GM19193 (cell line): ENCODE data around the gene OVAAL.

Experiments
- POLR2A ChIP-seq: IDR thresholded peaks from 4 replicates; pipeline ENCODE4 v1.6.1; 2011; ENCODE audit not compliant: insufficient read depth, insufficient read length; ENCODE audit errors: extremely low read depth

OVAAL gene

DNA sequence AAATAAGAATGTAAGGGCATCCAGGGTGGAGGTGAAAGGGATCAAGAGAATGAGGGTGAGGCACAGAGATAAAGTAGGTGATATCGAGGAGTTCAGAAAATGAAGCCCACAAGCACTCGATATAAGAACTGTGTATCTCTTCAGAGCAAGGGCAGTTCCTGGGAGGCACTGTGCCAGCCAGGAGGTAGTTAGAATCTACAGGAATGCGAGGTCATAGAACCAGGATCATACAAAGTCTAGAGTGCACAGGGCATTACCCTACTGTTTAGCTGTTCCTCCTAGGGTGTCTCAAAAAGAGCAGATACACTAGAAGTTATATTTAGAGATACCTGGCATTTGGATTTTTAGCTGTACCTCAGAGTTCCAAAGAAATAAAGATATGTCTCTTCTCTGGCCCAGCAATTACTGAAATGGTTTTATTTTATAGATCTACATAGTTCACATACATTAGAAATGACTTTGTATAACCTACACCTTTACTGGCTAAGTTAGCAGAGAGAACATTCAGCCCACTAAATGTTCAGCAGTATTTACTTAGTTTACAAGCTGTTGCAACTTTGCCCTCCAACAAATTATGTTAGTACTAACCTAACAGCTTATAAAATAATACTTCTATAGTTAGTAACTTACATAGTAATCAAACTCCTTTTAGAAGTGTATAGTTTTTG is 1.6 kb downstream of the OVAAL start:
- no peak for TF ChIP-seq POLR2A

GRCh38 chr1:180560868-180561600 is 2.3 kb downstream of the OVAAL start:
- TF ChIP-seq POLR2A: no peak

DNA sequence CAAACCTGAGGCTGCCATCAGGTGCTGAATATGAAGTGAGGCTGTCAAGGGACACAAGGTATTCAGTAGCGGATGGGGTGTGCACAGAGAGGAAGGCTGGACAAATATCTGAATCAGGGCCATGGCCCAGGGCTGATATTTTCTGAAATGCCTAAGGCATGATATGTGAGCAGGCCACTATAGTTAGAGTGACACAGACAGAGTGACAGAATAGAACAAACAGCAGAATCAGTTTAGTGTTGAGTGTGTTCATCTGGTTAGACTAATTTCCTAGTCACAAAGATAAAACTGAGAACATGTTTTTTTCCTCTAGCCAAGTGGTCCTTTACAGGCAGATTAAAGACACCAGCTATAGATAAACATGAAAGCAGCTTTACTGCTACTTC is 3.9 kb downstream of the OVAAL start:
- no peak for TF ChIP-seq POLR2A

DNA sequence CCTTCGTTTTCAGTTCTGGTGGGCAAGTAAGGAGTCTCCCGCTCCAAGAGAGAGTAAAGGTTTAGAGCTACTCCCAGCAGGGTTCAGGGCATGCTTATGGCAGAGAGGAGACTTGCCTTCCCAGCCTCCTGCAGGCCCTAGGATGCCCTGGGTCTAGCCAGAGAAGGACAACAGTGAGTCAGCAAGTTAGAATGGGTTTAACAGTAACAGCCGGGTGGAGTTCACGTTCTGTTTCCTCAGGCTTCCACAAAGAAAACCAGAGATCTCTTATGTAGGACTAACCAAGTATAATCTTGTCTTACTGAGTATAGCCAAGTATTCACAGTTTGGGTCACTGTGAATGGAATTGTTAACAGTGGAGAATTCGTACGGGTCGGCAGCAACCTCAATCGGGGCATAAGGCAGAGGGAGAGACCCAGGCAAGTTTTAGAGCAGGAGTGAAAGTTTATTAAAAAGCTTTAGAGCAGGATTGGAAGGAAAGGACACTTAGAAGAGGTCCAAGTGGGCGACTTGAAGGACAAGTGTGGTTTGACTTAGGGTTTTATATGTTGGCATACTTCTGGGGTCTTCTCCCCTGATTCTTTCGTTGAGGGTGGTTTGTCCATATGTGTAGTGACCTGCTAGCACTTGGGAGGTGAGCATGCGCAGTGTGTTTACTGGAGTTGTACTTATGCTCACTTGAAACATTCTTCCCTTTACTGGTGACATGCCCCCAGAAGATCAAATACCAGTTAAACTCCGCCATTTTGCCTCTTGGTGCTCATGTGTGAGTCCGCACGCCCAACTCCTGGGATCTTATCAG is 4.5 kb downstream of the OVAAL start:
- no peak for TF ChIP-seq POLR2A

DNA sequence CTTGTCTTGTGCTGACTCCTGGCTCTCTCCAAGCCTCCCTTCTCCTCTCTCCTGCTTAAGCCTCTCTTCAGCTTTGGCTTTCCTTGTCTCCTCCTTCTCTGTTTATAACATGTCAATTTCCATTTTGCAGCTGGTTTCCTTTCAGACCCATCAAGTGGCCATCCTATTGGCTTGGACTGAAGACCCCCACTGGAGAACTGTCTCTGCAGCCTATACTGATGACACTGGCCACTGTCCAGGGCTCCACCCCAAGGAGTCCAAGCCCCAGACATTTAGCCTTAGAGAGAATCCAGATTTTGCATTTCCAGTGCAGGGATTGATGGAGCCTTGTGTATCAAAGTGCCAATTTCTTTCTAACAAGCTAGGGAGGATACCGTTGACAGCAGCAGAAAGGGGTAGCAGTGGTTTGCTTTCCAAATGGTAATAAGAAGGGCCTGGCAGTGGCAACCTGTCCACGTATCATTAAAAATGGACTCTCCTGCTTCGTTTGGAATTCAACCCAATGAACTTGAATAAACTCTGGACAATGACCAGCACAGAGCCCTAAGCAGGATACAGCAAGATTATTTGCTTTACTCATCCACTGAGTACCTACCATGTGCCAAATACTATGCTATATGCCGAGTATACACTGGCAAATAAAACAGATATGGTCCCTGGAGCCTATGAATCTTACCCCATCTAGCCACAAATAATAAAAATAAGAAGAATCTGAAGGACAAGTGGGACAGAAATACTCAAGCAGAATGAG is 6.5 kb downstream of the OVAAL start:
- TF ChIP-seq POLR2A: no peak

DNA sequence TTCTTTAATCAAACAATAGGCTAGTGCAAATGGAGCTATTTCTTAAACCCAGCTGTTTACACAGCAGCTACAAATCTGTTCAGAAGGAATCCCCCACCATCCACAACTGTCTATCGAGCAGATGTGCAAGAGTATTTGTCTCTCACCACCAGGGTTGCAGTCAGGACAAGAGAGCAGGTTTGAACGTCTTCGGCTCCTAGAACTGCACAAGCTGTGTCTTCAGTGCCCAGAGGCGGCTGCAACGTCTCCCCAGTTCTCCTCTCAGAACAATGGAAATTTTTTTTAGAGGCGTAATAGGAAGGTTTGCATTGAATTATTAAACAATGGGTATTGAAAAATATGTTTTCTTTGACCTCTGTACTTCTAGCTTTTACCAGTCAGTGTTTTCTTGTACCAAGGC is 7.3 kb downstream of the OVAAL start:
- TF ChIP-seq POLR2A: no peak

DNA sequence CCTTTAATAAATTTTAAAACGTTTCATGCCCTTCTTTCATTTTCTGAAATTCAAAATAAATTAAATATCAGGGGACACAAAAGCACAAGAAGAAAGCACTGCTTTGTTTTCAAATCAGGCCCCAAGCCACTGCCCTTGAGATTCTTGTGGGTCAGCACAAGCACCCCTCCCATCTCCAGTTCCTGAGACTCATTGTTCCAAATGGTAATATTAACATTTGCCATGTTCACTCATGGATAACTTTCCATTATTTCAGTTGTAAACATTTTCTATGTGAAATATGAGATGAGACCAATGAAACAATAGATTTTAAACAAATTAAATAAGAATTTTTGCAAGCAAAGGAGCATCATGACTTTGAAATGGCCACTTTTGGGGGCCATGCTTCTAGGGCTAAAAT is 7.7 kb downstream of the OVAAL start:
- TF ChIP-seq POLR2A: no peak

- TF ChIP-seq POLR2A: no peak
These were observed 8.9 kb downstream of the OVAAL start for GRCh38 chr1:180567654-180568053.

DNA sequence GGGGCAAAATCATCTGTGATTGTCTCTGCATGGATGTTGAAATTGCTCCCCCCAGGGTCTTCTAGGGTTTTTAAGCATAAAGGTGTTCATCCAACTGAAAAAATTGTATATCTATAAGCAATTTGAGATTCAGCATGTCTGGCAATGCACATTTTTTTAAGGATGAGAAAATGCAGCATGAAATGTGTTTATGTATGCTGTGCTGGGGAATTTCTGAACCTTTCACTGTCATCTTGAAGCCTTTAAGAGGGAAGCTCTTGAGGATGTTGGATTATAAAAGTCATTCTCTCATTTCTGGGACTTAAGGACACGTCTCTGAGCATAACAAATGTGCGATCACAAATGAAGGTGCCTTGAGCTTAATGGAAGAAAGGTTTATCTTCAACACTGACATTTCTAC is 9.4 kb downstream of the OVAAL start:
- no peak for TF ChIP-seq POLR2A

DNA sequence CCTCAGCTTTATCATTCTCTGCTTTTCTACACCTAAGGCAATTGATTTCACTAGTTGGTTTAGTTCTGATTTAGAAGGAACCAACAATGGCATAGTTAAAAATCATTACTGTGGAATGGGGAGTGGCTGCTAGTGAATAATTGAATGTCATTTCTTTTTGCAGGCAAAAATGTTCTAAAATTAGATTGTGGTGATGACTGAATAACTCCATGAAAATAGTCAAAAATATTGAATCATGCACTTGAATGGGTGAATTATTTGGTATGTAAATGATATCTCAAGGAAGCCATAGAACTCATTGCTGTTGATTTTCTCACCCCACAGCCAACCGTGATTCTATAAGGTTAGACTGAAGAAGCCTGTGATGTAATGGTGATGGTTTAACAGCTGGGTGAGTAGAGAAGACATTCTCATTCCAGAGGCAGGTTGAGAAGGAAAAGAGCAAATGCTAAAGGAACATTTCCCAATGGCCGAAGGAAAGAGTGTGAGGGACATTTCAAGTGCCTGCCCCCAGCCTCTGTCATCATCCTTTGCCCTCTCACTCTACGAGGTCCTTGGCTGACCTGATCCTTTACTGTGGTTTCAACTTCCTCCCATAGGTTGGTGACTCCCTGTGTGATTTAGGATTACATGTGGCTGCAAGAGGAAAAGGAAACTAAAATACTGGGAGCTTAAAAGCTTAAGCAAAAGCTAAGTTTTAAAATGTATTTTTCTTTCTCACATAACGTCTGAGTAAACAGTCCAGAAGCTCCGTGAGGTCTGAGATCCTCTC is 12.5 kb downstream of the OVAAL start:
- TF ChIP-seq POLR2A: no peak

DNA sequence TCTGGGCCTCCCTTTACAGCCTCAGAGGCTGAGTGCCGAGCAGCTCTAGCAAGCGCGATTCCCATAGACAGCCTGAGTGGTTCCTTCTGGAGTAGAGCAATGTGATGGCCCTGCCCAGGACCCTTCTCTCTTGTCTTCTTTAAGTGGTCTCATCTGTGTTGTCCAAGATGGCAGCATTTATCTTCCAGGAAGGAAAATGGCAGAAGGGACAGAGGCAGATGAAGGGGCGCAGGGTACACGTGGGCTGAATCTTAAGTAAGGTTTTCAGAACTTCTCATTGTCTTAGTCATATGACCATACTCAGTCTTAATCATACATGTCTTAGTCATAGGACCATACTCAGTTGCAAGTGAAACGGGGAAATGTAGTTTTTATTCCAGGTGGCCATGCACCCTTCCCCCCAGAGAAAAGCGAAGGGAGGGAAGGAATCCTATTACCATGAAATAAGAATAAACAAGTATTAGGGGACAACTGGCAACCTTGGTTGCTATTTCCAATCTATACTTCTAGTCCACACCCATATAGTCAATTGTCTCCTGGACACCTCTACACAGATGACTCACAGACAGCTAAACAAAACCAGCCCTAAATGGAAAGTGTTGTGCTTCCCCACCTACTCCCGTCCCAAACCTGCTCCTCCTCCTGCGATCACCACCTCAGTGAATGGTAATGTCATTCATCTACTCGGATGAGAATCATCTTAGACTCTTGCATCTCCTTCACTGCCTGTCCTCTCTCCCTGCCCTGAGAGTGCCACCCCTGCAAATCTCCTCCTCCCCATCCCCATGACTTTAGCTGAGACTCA is 13.3 kb downstream of the OVAAL start:
- no peak for TF ChIP-seq POLR2A

DNA sequence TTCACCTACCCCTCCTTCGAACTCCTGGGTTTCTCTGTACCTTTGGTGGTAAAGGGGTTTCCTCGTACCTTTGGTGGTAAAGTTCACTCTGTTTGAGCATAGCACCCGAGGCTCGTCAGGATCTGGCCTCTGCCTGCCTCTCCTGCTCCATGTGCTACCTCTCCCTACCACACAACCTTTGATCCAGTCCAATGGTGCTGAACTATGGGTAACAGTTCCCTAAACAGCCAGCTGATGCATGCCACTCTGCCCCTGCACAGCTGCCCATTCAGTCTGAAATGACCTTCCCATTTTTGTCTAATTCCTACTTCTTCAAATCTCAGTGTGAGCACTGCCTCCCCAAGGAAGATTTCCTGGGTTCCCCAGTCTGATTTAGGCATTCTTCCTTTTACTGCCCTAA is 14.0 kb downstream of the OVAAL start:
- no peak for TF ChIP-seq POLR2A

DNA sequence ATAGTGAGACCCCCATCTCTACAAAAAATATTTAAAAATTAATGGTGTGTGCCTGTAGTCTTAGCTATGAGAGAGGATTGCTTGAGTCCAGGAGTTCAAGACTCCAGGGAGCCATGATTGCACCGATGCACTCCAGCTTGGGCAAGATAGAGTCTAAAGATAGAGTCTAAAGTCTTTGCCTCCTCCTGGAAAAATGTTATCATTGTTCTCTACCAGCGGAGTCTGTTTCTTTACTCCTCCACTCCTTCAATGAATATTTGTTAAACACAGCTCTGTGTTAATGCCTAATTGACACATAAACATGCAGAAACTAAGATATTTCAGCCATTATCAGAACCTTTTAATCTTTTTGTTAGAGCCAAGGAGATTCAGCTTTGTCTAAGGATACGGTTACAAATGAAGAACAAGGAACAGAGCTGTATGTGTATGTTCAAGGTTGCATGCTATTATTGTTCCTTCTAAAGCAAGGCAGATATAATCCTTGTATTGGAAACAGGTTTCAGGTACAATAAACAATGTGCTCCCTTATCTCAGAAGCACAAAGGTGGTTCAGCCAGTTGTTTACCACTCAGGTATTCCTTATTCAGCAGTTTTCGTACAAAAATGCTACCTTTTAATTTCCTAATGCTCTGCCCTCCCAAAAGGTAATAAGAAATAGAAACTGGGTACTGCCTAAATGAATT is 15.4 kb downstream of the OVAAL start:
- TF ChIP-seq POLR2A: no peak

DNA sequence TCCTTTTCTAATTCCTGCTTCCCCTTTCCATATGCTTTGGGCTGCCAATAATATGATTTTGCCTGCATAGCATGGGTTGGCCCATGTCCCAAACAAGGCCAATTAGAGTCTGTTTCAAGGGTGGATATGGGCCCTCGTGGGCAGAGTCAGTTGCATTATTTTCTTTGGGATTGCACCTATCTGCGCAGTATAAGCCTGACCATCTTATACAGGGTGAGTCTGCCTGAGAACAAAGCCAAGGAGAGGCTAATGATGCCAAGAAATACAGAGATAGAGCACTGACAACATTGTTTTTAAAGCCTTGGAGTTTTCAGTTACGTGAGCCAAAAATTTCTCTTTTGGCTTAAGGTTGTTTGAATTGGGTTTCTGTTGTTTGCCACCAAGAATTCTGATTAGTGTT is 18.6 kb downstream of the OVAAL start:
- no peak for TF ChIP-seq POLR2A
